EL (cell line): Measurements from ENCODE around the gene LIN7B.

ENCODE experiments used
- DNase-seq: peaks from one replicate; pipeline ENCODE4 v3.0.0-alpha.2; 2016

LIN7B gene, protein sequence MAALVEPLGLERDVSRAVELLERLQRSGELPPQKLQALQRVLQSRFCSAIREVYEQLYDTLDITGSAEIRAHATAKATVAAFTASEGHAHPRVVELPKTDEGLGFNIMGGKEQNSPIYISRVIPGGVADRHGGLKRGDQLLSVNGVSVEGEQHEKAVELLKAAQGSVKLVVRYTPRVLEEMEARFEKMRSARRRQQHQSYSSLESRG

DNA sequence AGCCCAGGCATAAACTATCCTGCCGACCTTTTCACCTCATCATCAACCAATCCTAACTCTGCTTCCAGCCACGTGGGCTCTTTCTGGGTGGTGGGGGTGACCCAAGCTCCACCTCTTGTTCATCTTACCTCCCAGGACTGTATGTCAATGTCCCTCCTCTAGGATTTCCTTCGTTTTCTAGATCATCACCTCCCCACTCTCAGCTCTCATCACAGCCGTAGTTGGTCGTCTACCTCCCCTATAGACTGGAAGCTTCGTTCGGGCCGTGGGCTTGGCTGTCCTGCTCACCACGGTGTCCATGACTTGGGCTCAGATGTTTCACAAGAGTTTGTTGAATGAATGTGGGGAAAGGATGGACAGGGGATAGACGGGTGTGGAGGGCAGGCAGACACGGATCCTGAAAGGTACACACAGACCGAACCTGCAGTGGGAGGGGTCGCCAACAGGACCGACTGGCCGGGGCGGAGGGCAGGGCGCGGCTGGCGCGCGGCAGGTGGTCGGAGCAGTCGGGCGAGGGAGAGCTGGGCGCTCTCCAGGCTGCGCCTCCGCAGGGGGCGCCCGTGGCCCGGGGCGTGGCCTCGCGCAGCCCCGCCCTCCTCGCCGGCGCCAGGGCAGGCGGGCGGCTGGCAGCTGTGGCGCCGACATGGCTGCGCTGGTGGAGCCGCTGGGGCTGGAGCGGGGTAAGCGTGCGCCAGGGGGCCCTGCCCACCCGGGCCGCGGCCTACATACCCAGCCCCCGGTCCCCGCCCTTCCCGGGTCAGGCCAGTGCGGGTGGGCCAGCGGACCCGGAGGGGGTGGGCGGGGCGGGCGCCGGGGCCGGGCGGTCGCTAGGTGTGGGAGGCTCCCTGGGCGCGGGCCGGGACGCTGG, at the start of gene LIN7B:
LIN7B (plus strand) TSS at position 609 of the 868 bp plus-strand sequence; CDS start at position 644, 35 bp downstream.
- peak; percentile 80 for DNase-seq

DNA sequence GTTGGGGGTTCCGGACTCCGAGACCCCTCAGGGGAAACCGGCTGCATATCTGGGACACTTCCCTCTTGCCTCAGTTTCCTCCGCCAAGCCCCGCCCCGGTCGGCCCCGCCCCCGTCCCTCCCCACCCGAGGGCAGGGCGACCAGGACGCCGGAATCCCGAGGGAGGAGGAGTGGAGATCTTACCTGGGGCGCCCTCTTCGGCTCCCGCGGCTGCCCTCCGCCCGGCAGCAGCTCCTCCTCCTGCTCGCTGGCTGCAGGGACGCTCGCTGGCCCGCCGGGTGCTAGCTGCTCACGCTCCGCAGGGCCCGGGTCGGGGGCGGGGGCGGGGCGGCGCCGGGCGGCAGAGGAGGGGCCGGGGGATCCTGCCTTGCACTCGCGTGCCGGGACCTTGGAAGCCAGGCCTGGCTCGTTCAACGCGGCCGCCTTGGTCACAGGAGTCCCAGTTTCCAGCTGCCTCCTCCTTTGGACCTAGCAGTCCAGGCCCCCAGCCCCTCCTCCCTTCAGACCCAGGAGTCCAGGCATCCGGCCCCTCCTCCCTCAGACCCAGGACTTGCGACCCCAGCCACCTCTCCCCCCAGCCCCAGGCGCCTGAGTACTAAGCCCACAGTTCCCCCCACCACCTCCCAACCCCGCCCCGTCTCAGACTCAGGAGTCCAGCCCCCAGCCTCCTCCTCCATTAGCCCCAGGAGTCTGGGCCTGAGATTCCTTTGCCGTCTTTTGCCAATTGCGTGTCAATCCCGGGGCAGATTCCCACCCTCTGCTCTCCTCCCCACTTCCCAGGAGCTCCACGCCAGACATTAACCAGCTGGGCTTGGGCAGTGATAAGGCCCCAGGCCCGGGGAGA, 49.2 kb upstream of the LIN7B start, which contains the start of gene NTF4:
NTF4 (minus strand) TSS at position 51 of the 844 bp plus-strand sequence. CDS start 2,821 bp downstream, outside the sequence.
- DNase-seq: peak; percentile 28

DNA sequence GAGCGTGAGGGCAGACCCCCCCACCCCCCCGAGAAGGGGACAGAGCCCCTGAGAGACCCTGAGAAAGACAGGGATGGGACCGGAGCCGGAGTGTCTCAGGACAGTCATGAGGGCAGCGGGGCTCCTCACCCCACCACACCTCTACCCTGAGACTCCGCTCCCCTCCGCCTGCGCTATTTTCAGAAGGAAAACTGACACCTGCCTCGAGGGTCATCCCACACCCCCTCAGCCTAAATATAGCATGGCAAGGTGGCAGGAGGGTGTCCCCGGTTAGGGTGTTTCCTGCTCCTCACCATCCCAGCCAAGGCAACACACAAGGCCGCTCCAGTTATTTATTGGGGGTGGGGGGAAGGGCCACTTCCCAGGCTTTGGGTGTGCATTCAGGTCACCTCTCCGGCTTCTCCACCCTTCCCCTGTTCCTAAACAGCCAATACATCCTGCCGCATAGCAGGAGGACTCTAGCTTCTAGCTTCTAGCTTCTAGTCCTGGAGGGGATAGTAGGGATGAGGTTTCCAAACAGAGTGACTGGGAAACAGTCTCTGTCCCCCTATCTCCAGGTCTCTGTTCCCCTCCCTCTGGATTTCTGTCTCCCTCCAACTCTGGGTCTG, 48.2 kb upstream of the LIN7B start:
- no peak for DNase-seq

DNA sequence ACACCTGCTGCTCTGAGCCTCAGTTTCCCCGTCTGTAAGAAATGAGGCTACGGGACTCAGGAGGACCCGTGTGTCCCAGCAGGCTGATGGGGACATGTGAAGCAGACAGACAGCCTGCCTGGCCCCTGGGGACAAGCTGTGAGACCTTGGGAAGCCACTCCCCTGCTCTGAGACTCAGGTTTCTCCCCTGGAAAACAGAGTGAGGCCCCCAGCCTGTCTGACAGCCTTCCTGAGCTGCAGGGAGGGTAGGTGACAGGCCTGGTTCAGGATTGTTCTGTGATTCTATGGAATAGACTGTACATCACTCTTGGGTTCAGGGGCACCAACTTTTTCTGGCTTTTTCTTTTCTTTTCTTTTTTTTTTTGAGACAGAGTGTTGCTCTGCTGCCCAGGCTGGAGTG, 46.6 kb upstream of the LIN7B start:
- no peak for DNase-seq

DNA sequence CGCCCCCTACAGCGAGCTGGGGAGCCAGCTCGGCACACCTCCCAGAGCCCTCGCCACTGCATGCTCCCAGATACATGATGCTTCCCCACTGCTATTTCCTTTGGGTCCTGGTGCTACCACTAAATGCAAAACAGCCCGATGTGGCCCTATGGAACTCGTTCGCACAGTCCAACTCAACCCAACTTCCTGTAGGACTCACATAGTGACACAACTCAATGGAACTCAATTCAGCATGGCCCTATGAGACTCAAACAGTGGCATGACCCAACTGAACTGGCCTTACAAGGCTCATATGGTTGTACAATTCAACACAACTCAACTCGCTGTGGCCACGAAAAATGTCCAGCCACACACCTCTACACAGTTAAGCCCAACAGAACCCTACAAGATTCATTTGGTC, 45.1 kb upstream of the LIN7B start:
- no peak for DNase-seq

DNA sequence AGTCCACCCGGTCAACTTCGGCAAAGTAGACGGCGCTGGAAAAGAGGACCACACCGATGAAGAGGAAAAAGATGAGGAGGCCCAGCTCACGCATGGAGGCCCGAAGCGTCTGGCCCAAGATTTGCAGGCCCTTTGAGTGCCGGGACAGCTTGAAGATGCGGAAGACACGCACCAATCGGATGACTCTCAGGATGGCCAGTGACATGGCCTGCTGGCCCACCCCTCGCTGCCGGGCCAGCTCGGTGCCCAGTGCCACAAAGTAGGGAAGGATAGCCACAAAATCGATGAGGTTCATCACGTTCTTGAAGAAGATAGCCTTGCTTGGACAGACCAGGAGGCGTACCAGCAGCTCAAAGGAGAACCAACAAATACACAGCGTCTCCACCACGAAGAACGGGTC, 43.8 kb upstream of the LIN7B start:
- no peak for DNase-seq

DNA sequence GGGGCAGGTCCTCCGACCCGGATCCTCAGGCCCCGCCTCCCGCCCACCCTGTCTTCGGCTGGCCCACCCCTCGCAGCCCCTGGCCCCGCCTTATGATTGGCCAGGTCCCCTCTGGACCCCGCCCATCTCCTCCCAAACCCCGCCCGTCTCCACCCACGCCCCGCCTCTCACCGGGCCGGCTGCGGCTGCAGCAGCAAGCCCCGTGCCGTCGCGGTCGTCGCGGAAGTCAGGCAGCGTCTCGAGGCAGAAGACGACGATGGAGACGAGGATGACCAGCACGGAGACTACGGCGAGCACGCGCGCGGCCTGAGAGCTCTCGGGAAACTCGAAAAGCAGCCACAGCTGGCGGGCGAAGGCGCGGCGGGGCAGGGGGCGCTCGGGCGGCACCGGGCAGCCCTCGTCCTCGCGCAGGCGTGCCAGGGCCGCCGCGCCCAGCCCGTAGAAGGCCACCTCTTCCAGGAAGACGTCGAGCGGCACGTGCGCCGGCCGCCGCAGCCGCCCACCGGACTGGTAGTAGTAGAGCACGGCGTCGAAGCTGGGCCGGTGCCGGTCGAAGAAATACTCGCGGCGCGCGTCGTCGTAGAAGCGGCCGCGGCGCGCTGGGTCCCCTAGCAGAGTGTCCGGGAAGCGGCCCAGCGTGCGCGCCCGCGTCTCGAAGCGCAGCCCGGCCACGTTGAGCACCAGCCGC, 42.2 kb upstream of the LIN7B start:
- DNase-seq: no peak

DNA sequence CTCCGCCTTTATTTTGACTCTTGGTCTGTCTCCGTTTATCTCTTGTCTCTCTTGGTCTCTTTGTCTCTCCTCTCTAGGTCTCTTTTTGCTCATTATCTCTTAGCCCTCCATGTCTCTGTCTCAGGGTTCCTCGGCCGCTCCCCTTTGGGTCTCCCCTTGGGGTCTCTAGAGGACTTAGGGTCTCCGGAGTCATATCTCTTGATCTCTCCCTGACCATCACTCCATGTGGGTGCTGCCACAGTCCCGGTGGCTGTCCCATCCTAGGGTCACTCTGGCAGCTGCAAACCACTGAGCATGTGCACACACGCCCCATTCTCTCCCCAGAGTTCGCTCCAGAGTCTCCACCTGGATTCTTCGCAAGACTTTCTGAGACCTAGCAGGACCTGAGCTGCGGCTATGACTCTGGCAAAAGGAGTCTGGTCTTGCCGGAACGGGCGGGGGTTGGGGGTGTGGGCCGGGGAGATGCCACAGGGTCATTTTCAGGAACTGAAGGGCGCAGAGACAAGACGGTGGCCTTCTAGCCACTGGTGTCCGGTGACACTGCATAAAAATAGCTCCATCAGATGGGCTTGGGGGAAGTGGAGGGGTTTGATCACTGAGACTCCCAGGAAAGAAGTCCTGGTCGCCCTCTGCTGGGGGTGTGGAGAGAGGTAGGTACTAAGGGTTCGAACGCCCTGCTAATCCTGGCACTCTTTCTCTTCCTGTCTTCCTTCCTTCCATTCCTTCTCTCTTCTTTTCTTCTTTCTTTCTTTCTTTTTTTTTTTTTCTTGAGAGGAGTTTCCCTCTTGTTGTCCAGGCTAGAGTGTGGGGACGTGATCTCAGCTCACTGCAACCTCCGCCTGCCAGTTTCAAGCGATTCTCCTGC, 40.4 kb upstream of the LIN7B start:
- DNase-seq: peak; percentile 55

DNA sequence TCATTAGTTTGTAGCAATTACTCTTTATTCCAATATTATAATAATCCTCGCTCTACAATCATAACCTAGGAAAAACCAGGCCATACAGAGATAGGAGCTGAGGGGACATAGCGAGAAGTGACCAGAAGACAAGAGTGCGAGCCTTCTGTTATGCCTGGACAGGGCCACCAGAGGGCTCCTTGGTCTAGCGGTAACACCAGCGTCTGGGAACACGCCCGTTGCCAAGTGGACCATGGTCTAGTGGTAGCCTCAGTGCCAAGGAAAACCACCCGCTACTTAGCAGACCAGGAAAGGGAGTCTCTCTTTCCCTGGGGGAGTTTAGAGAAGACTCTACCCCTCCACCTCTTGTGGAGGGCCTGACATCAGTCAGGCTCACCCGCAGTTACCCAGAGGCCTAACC, 39.3 kb upstream of the LIN7B start:
- DNase-seq: peak; percentile 65

DNA sequence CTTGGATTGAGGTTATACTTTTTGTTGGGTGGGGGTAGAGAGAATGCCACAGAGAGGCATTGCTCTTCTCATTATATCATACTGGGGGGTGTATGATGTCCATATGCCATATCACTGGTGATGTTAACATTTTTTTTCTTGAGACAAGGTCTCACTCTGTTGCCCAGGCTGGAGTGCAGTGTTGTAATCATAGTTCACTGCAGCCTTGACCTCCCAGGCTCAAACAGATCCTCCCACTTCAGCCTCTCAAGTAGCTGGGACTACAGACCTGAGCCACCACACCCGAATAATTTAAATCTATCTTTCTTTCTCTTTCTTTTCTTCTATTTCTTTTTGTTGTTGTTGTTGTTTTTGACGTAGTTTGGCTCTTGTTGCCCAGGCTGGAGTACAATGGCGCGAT, 33.8 kb upstream of the LIN7B start:
- DNase-seq: no peak

DNA sequence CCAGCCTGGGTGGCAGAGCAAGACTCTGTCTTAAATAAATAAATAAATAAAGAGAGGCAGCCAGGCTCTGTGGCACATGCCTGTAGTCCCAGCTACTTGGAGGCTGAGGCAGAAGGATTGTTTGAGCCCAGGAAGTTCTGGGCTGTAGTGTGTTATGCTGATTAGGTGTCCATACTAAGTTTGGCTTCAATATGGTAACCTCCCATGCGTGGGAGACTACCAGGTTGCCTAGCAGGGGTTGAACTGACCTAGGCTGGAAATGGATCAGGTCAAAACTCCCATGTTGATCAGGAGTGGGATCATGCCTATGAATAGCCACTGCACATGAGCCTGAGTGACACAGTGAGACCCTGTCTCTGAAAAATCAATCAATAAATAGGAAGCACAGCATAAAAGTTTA, 32.9 kb upstream of the LIN7B start:
- DNase-seq: no peak

DNA sequence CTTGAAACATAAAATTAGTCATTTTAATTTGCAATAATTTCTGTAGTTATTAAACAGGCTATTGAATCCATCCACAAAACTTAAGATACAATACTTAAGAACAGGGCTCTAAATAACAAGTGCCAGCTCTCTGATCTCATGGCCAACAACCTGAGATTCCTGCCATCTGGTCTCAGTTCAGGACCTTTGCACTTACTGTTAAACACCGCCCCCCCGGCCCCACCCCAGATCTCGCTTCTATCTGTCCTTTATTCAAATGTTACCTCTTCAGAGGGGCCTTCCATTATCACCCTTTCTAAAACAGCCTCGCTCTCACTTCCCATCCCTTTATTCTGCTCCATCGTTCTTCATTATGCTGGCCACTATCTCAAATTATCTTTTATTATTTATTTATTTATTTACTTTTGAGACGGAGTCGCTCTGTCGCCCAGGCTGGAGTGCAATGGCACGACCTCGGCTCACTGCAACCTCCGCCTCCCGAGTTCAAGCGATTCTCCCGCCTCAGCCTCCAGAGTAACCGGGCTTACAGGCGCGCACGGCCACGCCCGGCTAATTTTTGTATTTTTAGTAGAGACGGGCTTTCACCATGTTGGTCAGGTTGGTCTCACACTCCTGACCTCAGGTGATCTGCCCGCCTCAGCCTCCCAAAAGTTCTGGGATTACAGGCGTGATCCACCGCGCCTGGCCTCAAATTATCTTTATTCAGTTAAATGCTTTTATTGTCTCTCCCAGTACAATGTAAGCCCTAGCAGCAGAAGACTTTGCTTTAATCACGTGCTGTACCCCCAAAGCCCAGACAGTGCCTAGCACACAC, 29.8 kb upstream of the LIN7B start:
- DNase-seq: no peak

DNA sequence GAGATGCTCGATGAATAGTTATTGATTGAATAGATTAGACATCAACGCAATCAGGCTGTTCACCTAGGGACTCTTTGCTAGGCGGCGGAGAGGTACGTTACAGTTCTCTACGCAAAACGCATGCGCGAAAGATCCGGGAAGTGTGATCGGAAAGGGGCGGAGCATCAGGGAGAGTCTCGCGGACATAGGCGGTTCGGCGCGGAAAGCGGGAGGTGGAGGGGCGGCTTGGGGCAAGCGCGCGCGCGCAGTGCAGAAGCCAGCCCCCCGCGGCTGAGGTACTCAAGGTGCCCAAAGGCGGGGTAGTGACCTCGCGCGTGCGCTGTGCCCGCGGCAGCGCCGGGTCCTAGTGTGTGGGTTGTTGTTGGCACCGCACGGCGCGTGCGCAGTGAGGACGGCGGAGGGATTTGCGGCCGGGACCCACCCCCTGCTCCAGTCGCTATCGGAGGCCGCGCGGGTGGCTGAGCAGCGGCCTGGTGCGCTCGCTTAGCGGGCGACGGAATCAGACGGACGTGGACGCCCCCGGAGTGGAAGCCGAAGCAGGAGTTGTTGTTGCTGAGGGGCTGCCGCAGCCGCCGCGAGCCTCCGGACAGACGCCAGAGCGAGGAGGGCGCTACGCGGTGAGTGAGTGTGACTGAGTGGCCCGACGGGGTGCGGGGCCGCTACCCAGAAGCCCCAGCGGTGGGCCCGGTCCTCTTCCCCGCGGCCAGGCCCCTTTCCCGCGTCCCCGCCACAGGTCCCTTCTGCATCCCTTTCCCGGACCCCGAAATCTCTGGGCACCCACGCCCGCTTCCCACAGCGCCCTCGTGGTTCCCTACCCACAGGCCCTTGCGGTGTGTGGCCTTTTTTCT, 28.9 kb upstream of the LIN7B start, which contains the start of gene SNRNP70:
SNRNP70 (plus strand) TSS at position 432 of the 848 bp plus-strand sequence. CDS start 964 bp downstream, outside the sequence.
- DNase-seq: peak; percentile 99

DNA sequence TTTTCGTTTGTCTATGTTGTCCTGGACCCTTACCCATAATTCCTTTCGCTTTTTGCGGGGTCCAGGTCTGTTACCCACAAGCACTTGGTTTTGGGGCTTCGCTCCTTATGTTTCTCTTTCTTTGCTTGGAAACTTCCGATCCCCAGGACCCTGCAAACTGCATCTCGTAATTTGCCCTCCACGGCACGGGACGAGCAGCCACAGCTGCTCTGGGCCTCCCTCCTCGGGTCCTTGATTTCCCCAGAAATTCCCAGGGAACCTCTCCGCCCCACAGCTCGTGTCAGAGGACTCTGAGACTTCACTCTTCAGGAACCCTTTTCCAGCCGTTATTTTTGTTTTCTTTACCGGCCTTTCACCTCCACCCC, 28.3 kb upstream of the LIN7B start:
- DNase-seq: no peak

DNA sequence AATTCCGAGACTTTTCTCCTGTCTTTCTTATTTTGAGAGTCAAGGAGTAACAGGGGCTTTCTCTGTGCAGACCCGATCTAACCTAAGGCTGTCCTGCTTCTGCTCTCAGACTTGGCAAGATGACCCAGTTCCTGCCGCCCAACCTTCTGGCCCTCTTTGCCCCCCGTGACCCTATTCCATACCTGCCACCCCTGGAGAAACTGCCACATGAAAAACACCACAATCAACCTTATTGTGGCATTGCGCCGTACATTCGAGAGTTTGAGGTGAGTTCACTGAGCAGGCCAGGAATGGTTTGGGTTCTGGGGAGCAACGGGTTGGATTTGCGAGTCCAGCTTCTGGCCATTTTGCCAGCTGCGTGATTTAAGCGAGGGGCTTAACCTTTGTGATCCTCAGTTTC, 27.9 kb upstream of the LIN7B start:
- DNase-seq: no peak

DNA sequence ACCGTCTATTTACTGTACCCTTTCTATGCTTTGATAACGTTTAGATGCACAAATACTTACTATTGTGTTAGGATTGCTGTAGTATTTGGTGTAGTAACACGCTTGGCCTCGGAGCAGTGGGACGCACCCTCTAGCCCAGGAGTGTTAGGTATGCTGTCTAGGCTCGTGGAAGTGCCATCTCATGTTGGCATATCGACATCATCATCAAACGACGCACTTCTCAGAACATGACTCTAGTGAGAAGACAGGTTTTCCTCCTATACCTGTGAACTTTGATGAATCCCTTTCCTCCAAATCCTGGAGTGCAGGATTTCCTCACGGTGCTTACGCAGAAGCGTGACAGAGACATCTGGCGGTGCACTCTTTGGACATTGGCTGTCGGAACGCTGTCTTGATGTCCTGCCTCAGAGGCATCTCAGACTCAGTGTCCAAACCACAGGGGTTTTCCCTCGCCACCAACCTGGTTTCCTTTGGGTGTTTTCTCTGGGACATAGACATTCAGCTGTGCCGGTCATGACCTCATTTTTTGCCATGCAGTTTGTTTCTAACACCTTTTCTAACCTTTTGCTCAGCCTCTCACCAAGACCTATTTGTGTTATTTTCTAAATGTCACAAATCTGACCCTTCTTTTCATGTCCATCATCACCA, 22.7 kb upstream of the LIN7B start:
- no peak for DNase-seq

DNA sequence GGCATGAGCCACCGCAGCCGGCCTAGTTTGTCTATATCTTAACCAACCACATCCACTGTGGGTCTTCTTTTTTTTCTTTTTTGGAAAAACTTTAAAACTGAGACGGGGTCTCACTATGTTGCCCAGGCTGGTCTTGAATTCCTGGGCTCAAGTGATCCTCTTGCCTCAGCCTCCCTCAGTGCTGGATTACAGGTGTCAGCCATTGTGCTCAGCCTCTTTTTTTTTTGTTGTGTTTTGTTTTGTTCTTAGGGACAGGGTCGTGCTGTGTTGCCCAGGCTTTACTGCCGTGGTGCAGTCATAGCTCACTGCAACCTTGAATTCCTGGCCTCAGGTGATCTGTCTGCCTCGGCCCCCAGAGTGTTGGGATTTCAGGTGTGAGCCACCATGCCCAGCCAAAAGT, 21.5 kb upstream of the LIN7B start:
- DNase-seq: no peak
